ENCODE results near the gene DHX30.

GRCh38 chr3:47892286-47893040 lies 89.5 kb downstream of the DHX30 start:
- TF ChIP-seq ZNF792 (tag by site-specific recombination; IDR thresholded peaks at IDR 0.05), result no peak
- TF ChIP-seq SALL2 (tag by site-specific recombination; IDR thresholded peaks at IDR 0.05; ENCODE audit: borderline replicate concordance), result no peak
- TF ChIP-seq CTCF (tag by site-specific recombination; IDR thresholded peaks at IDR 0.05), result no peak
- TF ChIP-seq ZNF169 (tag by site-specific recombination; IDR thresholded peaks at IDR 0.05), result no peak
- TF ChIP-seq EGR2 (tag by site-specific recombination; IDR thresholded peaks at IDR 0.05; ENCODE audit: low read depth), result no peak
- no peak for TF ChIP-seq ZNF114 (tag by site-specific recombination; IDR thresholded peaks at IDR 0.05)
- TF ChIP-seq ZNF776 (tag by site-specific recombination; IDR thresholded peaks at IDR 0.05; ENCODE audit: borderline replicate concordance), result no peak
- TF ChIP-seq ZNF777 (tag by site-specific recombination; IDR thresholded peaks at IDR 0.05; ENCODE audit: borderline replicate concordance), result no peak
- TF ChIP-seq, protein P1, sequence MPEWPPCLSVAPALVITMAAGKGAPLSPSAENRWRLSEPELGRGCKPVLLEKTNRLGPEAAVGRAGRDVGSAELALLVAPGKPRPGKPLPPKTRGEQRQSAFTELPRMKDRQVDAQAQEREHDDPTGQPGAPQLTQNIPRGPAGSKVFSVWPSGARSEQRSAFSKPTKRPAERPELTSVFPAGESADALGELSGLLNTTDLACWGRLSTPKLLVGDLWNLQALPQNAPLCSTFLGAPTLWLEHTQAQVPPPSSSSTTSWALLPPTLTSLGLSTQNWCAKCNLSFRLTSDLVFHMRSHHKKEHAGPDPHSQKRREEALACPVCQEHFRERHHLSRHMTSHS (tag by site-specific recombination; IDR thresholded peaks at IDR 0.05), result no peak
- TF ChIP-seq ZNF133 (tag by site-specific recombination; IDR thresholded peaks at IDR 0.05), result no peak
- TF ChIP-seq ELK4 (IDR thresholded peaks at IDR 0.05; ENCODE audit: borderline replicate concordance, low read depth, low read length), result no peak
